GM19238 (cell line): ENCODE data around the gene ZNF22.
A peak's percentile ranks its signal among the peaks of the same experiment; 100 is the strongest.

Experiments
- DNase-seq: peaks from one replicate; pipeline ENCODE4 v3.0.0; 2011; ENCODE audit warnings: low spot score; ENCODE audit not compliant: insufficient read length

Gene ZNF22

GRCh38 chr10:44990965-44991364, 9.8 kb upstream of the ZNF22 start:
- no peak for DNase-seq

- DNase-seq: no peak
Measured at GRCh38 chr10:44991571-44991970, 9.2 kb upstream of the ZNF22 start.

GRCh38 chr10:44992070-44992731, 8.5 kb upstream of the ZNF22 start:
- no peak for DNase-seq

GRCh38 chr10:44992732-44993225, 7.9 kb upstream of the ZNF22 start:
- no peak for DNase-seq

- DNase-seq: no peak
Measured at GRCh38 chr10:44993226-44993921, 7.3 kb upstream of the ZNF22 start.

- DNase-seq: no peak
Measured at GRCh38 chr10:44993922-44994751, 6.6 kb upstream of the ZNF22 start.

- no peak for DNase-seq
Measured at GRCh38 chr10:44994752-44995530, 5.8 kb upstream of the ZNF22 start.

GRCh38 chr10:44995581-44995913, 5.2 kb upstream of the ZNF22 start:
- no peak for DNase-seq

- no peak for DNase-seq
Measured at GRCh38 chr10:44995914-44996669, 4.6 kb upstream of the ZNF22 start.

- DNase-seq: no peak
Measured at GRCh38 chr10:44997105-44997748, 3.5 kb upstream of the ZNF22 start.

- DNase-seq: no peak
Measured at GRCh38 chr10:44998146-44998631, 2.5 kb upstream of the ZNF22 start.

GRCh38 chr10:45000138-45000751, 478 bp upstream of the ZNF22 start:
- no peak for DNase-seq

GRCh38 chr10:45001381-45002148, 842 bp downstream of the ZNF22 start:
- DNase-seq: peak; percentile 68

GRCh38 chr10:45003432-45004000, 2.8 kb downstream of the ZNF22 start:
- DNase-seq: no peak

GRCh38 chr10:45004661-45005060, 3.9 kb downstream of the ZNF22 start:
- DNase-seq: no peak

GRCh38 chr10:45005284-45005683, 4.6 kb downstream of the ZNF22 start:
- no peak for DNase-seq

- DNase-seq: no peak
Measured at GRCh38 chr10:45006276-45007030, 5.7 kb downstream of the ZNF22 start.
